Small intestine (tissue), 7 donors: ENCODE measurements around the gene IDNK. TPM values are rescaled to one million over a fixed set of nuclear protein-coding genes. Genes with fewer than 3 reads are reported as not detected.

Experiments used
- DNase-seq, 2 donors: peaks; one replicate each; pipeline versions ENCODE4 v3.0.0 to v3.0.0-alpha.2; 2013
- FAIRE-seq: peaks from 2 replicates; lab custom pipeline; 2012; peaks lifted over from hg19 to GRCh38; lab: Jason Lieb, UNC
- H3K27ac ChIP-seq, 3 donors: one replicate each; pipeline ENCODE4 v1.5.1; 2013; ENCODE audit warnings: low read length in 2 of 3, mild to moderate bottlenecking in 2 of 3, control low read depth in 1 of 3, inconsistent platforms in 1 of 3, low read depth in 1 of 3, moderate library complexity in 1 of 3
- H3K27me3 ChIP-seq, 3 donors: one replicate each; pipeline ENCODE4 v1.6.1; 2013; ENCODE audit warnings: low read length in 3 of 3, inconsistent platforms in 1 of 3; ENCODE audit not compliant: control insufficient read depth in 3 of 3, insufficient read depth in 3 of 3
- H3K36me3 ChIP-seq, 3 donors: one replicate each; pipeline ENCODE4 v1.6.1; 2013; ENCODE audit warnings: low read length in 3 of 3, inconsistent platforms in 1 of 3, low read depth in 1 of 3, mild to moderate bottlenecking in 1 of 3, moderate library complexity in 1 of 3; ENCODE audit not compliant: control insufficient read depth in 3 of 3, insufficient read depth in 2 of 3
- H3K4me1 ChIP-seq, 3 donors: one replicate each; pipeline ENCODE4 v1.6.1; 2013; ENCODE audit warnings: low read length in 2 of 3, inconsistent platforms in 1 of 3, low read depth in 1 of 3, mild to moderate bottlenecking in 1 of 3, moderate library complexity in 1 of 3; ENCODE audit not compliant: control insufficient read depth in 3 of 3, insufficient read depth in 2 of 3
- H3K4me3 ChIP-seq, 3 donors: one replicate each; pipeline ENCODE4 v1.5.1; 2013; ENCODE audit warnings: low read length in 3 of 3, control low read depth in 1 of 3, inconsistent platforms in 1 of 3, low read depth in 1 of 3, mild to moderate bottlenecking in 1 of 3, moderate library complexity in 1 of 3
- H3K9me3 ChIP-seq, 2 donors: one replicate each; pipeline ENCODE4 v1.6.1; 2013; ENCODE audit warnings: low read depth in 1 of 2, low read length in 1 of 2; ENCODE audit not compliant: control insufficient read depth in 2 of 2, insufficient read depth in 1 of 2
- WGBS, 3 donors: extraction: QIAGEN DNeasy Blood & Tissue Kit; methylation state at CpG; one replicate each; pipeline ENCODE4 v1.1.7; 2013; 5-methylcytosine and 5-hydroxymethylcytosine counted together
- polyA plus RNA-seq, 4 donors: library from polyadenylated mRNA; stranded (reverse) in 3 of 4; unstranded in 1 of 4; fragments of 200-250 nt in 3 of 4; fragments of 120-200 nt in 1 of 4; gene quantifications; one replicate each; pipeline versions ENCODE4 v1.2.1 to v1.2.3, GENCODE V29; 2013
- donor health status: healthy with polysubstance abuse.
- donor health status: control.
- donor health status: control.
- donor health status: Bipolar disorder and iron deficiency.
- donor health status: healthy.

Gene IDNK
- polyA plus RNA-seq, 4 donors, result 13.0 to 73.4 (median 30.8) TPM

DNA sequence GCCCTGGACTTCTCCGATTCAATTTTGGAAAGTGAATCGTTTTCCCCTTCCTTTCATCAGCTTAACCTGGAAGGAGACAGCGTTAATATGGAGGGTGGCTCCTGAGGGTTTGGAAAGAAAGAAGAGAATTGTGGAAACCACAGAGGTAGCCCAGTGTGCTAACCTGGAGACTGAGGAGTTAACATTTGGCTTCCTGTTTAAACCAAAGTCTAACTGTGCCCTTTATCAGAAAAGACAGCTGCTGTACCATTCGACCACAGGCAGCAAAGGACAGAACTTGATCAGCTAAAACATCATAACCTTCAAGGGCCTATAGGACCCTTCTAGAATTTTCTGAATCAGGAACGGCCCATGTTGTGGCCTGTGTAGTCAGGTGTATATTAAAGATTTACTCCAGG, 735 bp downstream of the IDNK start:
- peak; percentile 81 to 84 for DNase-seq

DNA sequence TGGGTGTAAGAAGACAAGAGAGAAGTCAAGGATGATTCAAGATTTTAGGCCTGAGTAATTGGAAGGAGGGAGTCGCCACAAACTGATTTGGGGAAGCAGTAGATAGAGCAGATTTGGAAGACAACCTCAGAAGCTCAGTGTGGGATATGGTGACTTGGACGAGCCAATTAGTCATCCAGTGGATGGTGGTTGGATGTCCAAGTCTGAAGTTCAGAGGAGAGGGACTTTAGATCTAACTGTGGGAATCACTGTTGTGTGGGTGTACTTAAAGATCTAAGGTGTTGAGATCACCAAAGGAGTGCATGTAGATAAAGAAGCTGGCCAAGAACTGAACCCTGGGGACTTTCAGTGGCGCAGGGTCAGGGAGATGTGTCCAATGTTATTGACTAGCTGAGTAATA, 2.2 kb downstream of the IDNK start:
- DNase-seq (peak; percentile 61 to 94), FAIRE-seq (no peak)
- peaks cover 11 to 48% (median 13%) of the 10 kb centered on the region in 3 donors for H3K4me1 ChIP-seq
- peak overlapping the region; percentile 41 to 95 (median 70) for H3K27ac ChIP-seq
- 42 to 73% (median 53%) methylated on average over 3 of the region's 3 CpGs for WGBS, 3 donors
- H3K36me3 ChIP-seq, result peaks cover 2 to 14% (median 3%) of the 10 kb centered on the region in 3 donors
- no peaks in the 10 kb centered on the region for H3K9me3 ChIP-seq
- H3K4me3 ChIP-seq, result no peak overlapping the region
- no peaks in the 10 kb centered on the region for H3K27me3 ChIP-seq

More for the DNA sequence above, 735 bp downstream of the IDNK start:
- Histone ChIP-seq H3K9me3 (no peaks in the 10 kb centered on the region), H3K27ac (peak overlapping the region; percentile 94 to 95 (median 94)), H3K27me3 (no peaks in the 10 kb centered on the region), H3K4me3 (peak overlapping the region; percentile 57 to 86 (median 59)), H3K4me1 (peaks cover 7 to 34% (median 7%) of the 10 kb centered on the region in 3 donors), H3K36me3 (peaks cover 2 to 12% (median 2%) of the 10 kb centered on the region in 3 donors)
- no peak for FAIRE-seq
- WGBS, 3 donors, result 1 to 8% (median 2%) methylated on average over 5 of the region's 5 CpGs

- 93 to 97% (median 94%) methylated on average over 5 of the region's 5 CpGs for WGBS, 3 donors
- Histone ChIP-seq H3K9me3 (no peaks in the 10 kb centered on the region), H3K36me3 (peaks cover 2 to 14% (median 3%) of the 10 kb centered on the region in 3 donors), H3K27me3 (no peaks in the 10 kb centered on the region), H3K4me3 (no peak overlapping the region), H3K27ac (peak overlapping the region in 2 of 3 donors; percentile 46 to 89), H3K4me1 (peaks cover 11 to 34% (median 15%) of the 10 kb centered on the region in 3 donors)
- no peak for FAIRE-seq
- DNase-seq, result no peak
Measured at GRCh38 chr9:83628540-83628939, 5.6 kb downstream of the IDNK start.

DNA sequence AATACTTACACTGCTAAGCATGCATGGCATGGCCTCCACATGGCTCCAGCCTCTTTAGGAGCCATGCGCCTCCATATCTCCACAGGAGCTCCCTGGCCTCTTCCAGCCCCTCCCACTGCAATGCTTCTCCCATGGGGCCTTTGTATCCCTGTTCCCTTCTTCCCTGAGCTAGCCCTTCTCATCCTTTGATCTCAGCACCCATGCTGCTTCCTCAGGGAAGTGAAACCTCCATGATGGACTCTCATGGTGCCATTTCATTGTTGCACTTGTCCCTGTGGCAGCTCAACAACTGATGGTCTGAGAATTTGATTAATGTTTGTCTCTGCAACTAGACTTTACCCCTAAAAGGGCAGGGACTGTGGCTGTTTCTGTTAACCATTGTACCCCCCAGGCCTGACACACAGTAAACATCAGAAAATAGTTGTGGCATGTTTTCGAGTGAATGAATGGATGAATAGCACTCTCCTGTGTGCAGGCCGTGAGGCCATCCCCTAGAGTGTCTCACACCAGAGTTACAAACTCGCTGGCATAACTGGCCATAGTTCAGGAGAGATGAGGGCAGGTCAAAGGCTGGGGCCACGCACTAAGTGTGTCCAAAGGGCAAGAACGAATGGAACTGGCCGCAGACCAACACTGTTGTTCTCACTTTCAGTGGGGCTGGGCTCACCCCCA, 6.6 kb downstream of the IDNK start:
- peak; percentile 67 to 91 for DNase-seq
- Histone ChIP-seq H3K36me3 (peaks cover 2 to 14% (median 3%) of the 10 kb centered on the region in 3 donors), H3K27ac (peak overlapping the region; percentile 40 to 89 (median 46)), H3K4me1 (peaks cover 11 to 24% (median 15%) of the 10 kb centered on the region in 3 donors), H3K4me3 (no peak overlapping the region), H3K27me3 (no peaks in the 10 kb centered on the region), H3K9me3 (no peaks in the 10 kb centered on the region)
- WGBS, 3 donors, result 32 to 68% (median 43%) methylated on average over 7 of the region's 7 CpGs
- FAIRE-seq, result no peak

DNA sequence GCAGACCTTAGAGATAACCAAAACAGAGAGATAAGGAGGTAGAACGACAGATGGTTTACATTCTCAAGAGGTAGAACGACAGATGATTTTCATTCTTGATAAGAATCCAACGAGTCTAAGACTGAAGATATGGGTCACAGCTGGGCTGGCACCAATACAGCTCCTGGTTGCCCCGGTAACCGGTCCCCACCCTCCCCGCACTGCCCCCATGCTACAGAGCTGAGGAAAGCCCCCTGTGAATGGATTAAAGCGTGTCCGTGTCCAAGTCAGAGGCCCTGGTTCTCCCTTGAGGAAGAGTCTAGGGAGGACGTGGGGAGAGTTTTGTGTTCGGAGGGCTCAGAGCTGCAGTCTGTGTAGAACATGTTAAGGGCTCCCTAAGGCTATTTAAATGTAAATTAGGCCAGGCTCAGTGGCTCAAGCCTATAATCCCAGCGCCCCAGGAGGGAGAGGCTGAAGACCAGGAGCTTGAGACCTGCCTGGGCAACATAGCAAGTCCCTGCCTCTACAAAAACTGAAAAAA, 8.1 kb downstream of the IDNK start:
- WGBS, 3 donors, result 38 to 52% (median 51%) methylated on average over 11 of the region's 11 CpGs
- Histone ChIP-seq H3K27me3 (no peaks in the 10 kb centered on the region), H3K4me1 (peaks cover 5 to 20% (median 12%) of the 10 kb centered on the region in 3 donors), H3K27ac (no peak overlapping the region), H3K36me3 (peaks cover 2 to 14% (median 3%) of the 10 kb centered on the region in 3 donors), H3K4me3 (no peak overlapping the region), H3K9me3 (no peaks in the 10 kb centered on the region)
- DNase-seq (peak in 1 of 2 donors; percentile 18), FAIRE-seq (no peak)

DNA sequence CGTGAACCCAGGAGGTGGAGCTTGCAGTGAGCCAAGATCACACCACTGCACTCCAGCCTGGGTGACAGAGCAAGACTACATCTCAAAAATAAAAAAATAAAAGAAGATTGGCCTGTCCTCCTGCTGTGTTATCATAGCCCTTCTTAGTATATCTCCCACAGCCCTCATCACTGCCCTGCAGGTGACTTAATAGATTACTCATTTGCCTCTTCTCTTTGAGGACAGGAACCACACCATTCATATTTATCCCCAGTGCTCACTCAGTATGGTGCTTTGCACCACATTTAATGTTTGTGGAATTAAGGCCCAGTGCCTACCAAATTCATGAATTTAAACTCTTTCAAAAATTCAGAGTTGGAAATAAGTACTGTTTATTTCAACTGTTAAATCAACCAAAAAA, 10.3 kb downstream of the IDNK start:
- WGBS, 3 donors, result 90 to 100% (median 93%) methylated on average over 1 of the region's 1 CpG

GRCh38 chr9:83633676-83634075, 10.7 kb downstream of the IDNK start:
- DNase-seq, result no peak
- no peak for FAIRE-seq
- H3K4me3 ChIP-seq, result no peak overlapping the region
- H3K4me1 ChIP-seq, result peaks cover 8 to 16% (median 11%) of the 10 kb centered on the region in 3 donors
- peaks cover 0 to 2% (median 2%) of the 10 kb centered on the region in 3 donors for H3K36me3 ChIP-seq
- WGBS, 3 donors, result 95 to 100% (median 98%) methylated on average over 2 of the region's 2 CpGs
- H3K27me3 ChIP-seq, result no peaks in the 10 kb centered on the region
- no peak overlapping the region for H3K27ac ChIP-seq
- no peaks in the 10 kb centered on the region for H3K9me3 ChIP-seq

More for the DNA sequence above, 10.3 kb downstream of the IDNK start:
- Histone ChIP-seq H3K36me3 (peaks cover 0 to 5% (median 2%) of the 10 kb centered on the region in 3 donors), H3K4me1 (peaks cover 8 to 19% (median 11%) of the 10 kb centered on the region in 3 donors), H3K4me3 (no peak overlapping the region), H3K27me3 (no peaks in the 10 kb centered on the region), H3K9me3 (no peaks in the 10 kb centered on the region), H3K27ac (no peak overlapping the region)
- peak in 1 of 2 donors; percentile 21 for DNase-seq
- no peak for FAIRE-seq

DNA sequence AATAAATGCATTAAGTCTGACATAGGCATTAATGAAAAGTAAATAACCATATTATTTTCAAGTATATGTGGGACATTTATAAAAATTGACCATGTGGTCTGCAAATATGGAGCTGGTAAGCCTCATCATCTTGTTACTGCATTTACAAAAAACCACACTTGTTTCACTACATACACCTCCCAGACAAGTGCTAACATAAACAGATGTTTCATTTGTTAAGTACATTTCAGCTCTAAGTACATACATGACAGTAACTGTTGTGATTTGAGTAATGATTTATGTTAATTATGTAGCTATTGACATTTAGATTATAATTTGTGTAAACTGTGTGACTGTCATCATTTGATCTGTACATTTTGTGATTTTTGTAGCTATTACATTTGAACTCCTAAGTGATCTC, 13.9 kb downstream of the IDNK start:
- Histone ChIP-seq H3K9me3 (no peaks in the 10 kb centered on the region), H3K27ac (no peak overlapping the region), H3K4me1 (peaks cover 0 to 3% (median 2%) of the 10 kb centered on the region in 3 donors), H3K36me3 (peaks cover 0 to 2% (median 0%) of the 10 kb centered on the region in 3 donors), H3K4me3 (no peak overlapping the region), H3K27me3 (no peaks in the 10 kb centered on the region)
- DNase-seq, result no peak
- no peak for FAIRE-seq
